Stimulated activated CD4-positive, alpha-beta T cell treated with anti-CD3 and anti-CD28 coated beads, Interleukin-1b, Interleukin-23, amount 100 ng/mL, for 24 hours (primary cell): Measurements from ENCODE around the gene BANP.
"Not testable (repeated sequence)": the region's sequence is repeated elsewhere in the genome, so short reads cannot be mapped to it uniquely, and the experiment has no call there.

ENCODE experiments used
- DNase-seq, 4 experiments: peaks; one replicate each; pipeline ENCODE4 v3.0.0-alpha.2; 2020; ENCODE audit warnings: low read depth in 4 of 4, low spot score in 1 of 4

BANP gene

DNA sequence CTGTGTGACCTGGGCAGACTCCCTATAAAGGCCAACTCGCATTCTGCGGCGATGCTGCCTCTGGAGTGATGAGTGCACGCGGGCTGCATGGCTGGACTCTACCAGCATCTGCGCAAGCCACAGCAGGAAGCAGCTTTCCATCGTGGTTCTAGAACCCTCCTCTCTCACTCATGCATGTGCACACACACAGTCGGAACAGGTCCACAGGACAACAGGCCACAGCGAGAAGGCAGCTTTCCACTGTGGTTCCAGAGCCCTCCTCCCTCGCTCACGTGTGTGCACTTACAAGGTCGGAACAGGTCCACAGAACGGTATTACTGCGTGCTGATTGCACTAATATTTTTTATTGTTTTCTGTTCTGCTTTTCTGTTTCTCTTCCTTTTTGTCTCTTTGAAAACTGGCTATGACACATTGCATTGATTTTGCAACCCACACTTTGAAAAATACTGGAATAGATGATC, 92.9 kb downstream of the BANP start:
- not testable (repeated sequence) for DNase-seq

- DNase-seq, result not testable (repeated sequence)
Measured at GRCh38 chr16:88045361-88045760, 94.1 kb downstream of the BANP start.

DNA sequence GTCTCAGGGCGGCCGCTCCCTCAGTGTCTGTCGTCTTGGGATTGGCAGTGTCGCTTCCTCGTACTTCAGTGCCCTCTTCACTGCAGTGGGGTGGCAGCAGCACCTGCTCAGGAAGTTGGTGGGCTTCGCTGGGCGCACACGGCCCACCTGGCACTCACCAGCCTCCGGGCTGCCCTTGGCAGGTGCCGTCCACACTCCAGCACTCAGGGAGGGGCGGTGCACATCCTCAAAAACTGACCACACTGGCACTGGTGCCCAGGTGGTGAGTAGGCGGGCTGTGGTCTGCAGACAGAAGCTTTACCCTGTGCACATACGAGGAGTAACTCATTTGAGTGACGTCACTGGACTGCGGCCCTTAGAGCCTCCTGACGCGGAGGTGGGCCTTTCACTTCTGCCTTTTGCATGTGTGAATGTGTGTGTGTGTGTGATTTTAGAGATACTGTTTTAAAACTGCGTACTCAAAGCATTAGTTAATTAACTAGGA, 94.6 kb downstream of the BANP start:
- no peak for DNase-seq

DNA sequence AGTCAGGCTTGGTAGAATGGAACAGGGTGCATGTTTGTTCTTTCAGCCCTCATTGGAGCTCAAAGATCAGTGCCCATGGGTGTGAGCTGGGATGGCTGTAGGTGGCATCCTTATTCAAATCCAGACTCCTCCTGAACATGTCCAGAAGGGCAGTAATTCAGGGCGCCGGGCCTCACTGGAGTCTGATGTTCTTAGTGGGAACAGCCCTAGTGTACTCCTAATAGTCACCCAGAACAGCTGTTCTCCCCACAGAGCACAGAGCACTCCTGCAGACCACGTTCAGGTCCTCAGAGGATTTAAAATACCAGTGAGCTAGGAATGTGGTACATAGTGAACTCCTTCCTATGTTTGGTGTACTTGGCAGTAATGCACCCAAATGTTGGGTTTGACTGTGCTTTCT, 96.2 kb downstream of the BANP start:
- no peak for DNase-seq

DNA sequence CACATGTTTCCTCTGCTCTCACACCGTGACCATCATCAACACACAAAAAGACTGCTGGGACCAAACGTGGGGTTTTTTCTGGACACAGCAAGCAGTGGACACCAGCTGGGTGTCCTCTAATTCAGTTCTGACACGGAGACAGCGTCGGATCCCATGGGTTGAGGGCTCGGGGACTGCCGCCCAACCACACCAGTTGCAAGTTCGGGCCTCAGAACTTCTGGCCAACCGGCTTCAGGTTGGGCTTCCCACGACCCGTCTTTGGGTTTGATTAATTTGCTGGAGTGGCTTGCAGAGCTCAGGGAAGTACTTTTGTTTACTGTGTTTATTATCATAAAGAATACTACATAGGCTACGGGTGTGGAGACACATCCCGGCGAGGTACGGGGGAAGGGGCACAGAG, 97.8 kb downstream of the BANP start:
- no peak for DNase-seq

DNA sequence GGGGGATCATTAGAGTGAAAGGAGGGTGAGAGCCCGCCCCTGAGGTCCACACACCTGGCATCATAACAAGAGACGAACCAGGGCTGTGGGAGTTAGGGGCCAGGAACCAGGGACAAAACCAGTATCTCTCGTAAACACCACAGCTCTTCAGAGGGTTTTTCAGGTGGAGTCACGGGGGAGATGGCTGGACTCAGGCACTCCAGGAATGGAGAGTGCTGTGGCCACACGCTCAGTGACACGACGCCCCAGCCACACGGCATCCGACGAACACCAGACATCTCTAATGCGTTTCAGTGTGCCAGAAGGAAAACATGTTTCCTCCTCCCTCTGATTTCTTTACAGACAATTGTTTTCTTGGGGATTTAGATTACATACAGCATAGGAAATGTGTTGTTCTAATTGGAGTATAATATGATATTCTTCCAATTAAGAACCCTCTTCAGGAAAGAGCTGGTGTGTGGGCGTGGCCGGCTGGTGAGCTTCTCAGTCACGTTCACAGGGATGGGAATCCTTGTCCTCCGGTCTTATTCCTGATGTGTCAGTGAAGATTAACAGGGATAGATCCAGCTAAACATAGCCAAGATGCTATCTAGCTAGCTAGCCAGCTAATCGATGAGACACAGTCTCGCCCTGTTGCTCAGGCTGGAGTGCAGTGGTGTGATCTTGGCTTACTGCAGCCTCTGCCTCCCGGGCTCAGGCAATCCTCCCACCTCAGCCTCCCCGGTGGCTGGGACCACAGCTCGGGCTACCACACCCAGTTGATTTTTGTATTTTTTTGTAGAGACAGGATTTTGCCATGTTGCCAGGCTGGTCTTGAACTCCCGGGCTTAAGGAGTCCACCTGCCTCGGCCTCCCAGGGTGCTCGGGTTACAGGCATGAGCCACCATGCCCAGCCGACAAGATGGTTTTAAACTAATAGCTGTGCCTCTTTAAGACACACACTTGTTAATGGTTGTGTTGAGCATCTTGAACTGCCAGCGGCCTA, 98.6 kb downstream of the BANP start:
- no peak for DNase-seq

DNA sequence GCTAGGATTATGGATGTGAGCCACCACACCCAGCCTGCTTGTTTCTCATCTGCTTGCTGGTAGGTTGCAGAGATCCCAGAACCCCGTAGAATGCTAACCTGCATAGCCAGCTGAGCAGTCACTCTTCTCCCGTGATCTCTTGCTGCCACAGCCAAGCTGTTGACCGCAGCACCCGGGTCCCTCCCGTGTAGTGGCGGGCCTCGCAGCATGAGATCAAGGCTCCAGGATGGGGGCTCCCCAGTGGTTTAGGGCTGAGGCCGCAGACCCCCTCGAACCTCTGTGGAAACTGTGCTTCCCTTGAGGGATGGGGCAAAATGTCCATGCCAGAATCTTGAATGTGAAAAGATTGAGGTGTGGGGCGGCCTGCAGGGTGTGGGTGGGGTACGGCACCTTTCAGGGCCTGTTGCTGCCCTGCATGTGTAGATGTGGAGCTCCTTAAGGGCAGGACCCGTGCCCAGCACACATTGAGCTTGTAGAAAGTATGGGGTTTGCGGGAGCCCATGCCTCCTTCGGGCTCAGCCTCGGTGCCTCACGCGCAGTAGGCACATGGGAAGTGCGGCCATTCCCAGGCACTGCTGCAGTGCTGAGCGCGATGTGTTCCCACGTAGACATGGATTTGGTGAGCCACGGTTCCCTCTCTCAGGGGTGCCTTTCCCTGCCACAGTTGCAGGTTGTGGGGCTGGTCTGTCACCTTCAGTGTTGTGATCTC, 99.9 kb downstream of the BANP start:
- DNase-seq, result no peak

DNA sequence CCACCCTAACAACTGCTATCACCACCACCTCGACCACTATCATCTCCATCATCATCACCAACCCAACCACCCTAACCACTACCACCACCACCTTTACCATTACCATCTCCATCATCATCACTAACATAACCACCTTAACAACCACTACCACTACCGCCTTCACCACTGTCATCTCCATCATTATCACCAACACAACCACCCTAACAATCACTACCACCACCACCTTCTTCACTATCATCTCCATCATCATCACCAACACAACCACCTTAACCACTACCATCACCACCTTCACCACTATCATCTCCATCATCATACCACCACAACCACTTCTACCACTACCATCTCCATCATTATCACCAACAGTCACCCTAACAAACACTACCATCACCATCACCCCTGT, 101.4 kb downstream of the BANP start:
- no peak for DNase-seq

- not testable (repeated sequence) for DNase-seq
Measured at GRCh38 chr16:88053479-88053878, 102.2 kb downstream of the BANP start.

- DNase-seq, result no peak
Measured at GRCh38 chr16:88055356-88055755, 104.1 kb downstream of the BANP start.

GRCh38 chr16:88056212-88056611, 105.0 kb downstream of the BANP start:
- no peak for DNase-seq

- no peak for DNase-seq
Measured at GRCh38 chr16:88057656-88058055, 106.4 kb downstream of the BANP start.

- DNase-seq, result no peak
Measured at GRCh38 chr16:88058136-88058535, 106.9 kb downstream of the BANP start.

DNA sequence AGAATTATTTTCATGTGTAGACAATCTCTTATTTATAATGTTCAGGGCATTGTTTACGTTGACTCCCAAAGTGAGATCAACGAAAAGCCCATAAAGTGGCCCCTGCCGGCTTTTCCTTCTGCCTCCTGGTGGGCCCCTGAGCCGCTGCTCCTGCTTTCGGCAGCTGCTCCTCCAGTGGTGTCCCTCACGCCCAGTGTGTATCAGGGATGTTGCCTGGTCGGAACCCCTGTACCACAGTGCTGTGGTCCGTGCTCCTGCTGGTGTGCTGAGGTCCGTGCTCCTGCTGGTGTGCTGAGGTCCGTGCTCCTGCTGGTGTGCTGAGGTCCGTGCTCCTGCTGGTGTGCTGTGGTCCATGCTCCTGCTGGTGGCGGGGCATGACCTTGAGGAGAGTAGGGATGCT, 107.6 kb downstream of the BANP start:
- no peak for DNase-seq

DNA sequence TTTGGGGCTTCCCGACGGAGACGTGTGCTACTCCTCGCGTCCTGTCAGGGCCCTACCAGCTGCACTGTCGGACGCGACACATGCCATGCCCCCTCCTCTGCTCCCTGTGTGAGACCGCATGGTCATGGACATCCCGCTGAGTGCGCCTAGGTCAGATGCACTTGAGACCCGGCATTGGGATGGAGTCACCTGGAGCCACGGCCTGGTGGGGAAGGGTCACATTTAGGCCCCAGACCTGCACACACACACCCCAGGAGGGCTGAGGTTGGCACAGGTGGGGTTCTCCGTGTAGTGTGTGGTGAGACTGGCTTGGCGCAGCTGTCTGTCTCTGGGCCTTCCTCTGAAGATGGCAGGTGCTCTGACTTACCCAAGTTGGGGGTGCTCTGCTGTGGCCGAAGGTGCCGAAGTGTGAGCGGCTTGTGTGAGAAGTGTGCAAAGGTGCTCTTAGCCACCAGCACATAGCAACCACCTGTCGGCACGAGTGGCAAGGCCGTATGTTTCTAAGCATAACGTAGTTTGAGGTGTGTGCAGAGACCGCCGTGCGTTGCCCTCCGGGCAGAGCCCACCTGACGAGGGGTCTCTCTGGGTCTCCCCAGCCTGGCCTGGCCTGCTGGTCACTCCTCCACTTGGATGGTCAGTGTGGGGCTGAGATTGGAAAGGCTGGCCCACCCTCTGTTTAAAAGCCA, 108.6 kb downstream of the BANP start:
- DNase-seq, result no peak

DNA sequence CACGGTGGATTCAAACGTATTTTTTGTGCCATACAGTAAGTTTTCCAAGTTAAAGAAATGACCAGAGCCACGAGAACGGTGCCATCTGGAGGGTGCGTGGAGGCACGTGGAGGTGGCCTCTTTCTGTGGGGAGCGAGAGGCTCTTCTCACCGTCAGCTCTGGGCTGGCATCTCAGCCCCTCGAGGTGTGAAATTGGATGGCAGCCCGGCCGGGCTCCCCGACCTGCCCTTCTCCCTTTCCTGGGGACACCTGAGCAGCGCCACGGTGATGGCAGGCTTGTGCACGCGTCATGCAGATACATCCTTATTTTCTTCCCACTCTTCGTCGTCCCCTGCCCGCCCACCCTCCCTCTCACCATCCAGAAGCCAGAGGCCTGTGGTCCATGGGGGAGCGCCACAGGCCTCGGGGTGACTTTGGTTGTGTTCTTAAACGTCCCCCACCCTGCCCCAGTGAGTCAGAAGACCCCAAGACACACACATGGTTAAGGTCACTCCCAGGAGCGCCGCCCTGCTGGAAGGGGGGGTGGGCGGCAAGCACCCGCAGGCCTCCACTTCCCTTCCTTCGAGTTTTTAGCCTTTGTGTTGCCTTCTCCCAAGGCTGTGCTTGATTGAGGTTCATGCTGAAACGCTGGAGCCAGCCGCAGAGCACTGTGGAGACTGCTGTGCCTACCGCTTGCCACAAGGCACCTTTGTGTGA, 109.4 kb downstream of the BANP start:
- no peak for DNase-seq

DNA sequence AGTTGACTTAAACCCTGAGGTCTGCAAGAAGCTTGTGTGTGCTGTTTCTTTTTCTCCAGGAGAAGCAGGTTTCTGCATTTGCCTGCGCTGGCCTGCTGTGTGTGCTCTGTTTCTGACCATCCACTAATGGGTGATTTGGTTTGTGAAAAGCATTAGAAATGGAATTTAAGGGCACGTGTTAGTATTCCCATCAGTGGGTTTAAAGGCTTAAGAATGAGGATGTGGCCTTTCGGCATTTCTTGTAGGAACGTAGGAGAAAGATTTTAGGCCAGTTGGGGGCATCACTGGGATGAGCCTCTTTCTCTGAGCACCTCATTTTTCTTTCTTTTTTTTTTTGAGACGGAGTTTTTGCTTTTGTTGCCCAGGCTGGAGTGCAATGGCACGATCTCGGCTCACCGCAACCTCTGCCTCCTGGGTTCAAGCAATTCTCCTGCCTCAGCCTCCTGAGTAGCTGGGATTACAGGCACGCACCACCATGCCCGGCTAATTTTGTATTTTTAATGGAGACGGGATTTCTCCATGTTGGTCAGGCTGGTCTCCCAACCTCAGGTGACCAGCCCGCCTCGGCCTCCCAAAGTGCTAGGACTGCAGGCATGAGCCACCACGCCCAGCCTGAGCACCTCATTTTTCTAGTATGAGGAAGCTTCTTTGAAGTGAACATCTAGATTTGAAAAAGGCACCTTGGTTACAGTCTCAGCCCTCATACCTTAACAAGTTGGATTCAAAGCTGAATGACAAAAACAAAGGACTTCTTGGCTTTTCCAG, 110.3 kb downstream of the BANP start:
- DNase-seq, result no peak

DNA sequence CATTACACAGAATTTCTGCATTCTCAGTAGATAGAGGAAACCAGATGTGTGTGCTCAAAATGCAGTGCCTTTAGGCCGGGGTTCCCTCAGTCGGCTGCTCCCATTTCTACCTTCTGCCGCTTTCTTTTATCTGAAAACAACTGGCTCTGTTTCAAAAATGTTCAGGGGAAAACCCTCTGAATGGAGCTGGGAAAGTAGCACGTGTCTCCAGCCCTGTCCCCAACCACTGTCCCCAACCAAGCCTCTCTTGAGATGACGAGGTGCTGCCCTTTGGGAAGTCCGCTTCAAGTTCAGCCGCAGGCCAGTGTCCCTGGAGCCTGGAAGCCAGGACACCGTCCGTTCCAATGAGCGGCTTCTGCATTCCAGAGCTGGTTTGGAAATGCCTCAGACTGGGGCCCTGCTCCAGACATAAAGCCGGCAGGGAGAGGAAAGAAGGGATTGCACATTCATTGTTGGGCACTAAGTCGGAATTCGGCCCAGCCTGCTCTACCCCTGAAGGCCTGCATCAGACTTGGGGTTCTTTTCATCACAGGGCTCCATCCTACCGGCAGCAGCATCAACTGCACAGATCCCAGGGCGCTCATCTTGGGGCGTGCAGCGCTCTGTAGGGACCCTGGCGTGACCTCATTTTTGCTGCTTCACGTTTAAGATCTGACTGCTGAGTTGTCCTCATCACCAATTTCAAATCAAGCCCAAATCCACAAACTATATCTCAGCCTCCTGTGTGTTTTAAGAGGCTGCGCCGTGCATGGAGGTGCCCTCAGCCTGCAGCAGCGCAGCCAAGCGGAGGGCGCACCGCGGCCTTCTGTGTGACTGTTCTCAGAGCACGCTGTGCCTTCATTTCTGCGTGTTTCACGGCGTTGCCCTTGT, 111.3 kb downstream of the BANP start:
- DNase-seq, result no peak

- no peak for DNase-seq
Measured at GRCh38 chr16:88063211-88063773, 112.1 kb downstream of the BANP start.
